ENCODE measurements around the gene ABCB7. TPM values are rescaled to one million over a fixed set of nuclear protein-coding genes. Genes with fewer than 3 reads are reported as not detected.
"Not testable (repeated sequence)": the region's sequence is repeated elsewhere in the genome, so short reads cannot be mapped to it uniquely, and the experiment has no call there.

Gene ABCB7
- 18.7 and 18.9 TPM in 2 replicates for total RNA-seq
- long read RNA-seq, full-length matches to known transcripts, result 133 of 159 reads
- long read RNA-seq, partial matches to known transcripts, result 10 of 159 reads
- long read RNA-seq, other reads (novel, unspliced or antisense), result 16 of 159 reads

DNA sequence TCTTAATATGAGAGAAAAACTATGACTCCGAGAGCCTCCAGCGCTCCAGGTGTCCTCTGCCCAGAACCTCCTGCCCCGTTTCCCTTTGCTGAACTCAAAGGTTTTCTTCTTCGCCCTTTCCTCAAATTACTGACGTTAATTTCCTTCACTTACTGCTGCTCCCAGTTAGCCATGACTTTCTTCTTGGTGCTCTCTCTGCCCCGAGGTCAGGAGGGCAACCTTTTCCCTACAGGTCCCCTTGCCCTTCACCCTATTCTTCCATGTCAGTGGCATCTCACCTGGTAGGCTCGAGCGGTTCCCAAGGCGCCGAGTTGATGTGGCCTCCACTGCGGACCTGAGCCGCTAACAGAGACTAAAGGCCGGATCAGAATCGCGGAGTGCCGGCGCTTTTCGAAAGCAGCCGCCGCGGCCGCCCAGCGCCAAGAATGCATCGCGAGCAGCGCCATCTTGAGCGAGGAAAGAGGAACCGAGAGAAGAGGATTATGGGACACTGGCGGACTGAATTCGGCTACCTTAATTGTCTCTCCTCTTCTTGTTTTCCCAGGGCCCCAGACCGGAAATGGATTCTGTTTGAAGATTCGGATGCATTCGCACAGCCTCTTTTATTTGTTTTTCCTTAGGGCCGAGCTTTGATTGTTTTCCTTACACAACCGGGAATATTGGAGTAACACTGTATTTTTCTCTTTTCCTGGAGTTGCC is at the start of gene ABCB7:
ABCB7 (minus strand) TSS at position 457 of the 699 bp plus-strand sequence; CDS start at position 446, 11 bp downstream.
- DNase-seq (ENCODE audit: extremely low spot score, unreplicated experiment), result no peak
- no peaks in the 10 kb centered on the region for H3K36me3 Mint-ChIP-seq (ENCODE audit: unreplicated experiment)
- TF ChIP-seq CTCF (IDR thresholded peaks at IDR 0.05), result peak; percentile 45
- H3K27me3 Mint-ChIP-seq (ENCODE audit: unreplicated experiment), result peaks cover 3% of the 10 kb centered on the region
- H3K4me1 Mint-ChIP-seq (ENCODE audit: unreplicated experiment), result peaks cover 5% of the 10 kb centered on the region
- H3K27ac Mint-ChIP-seq (ENCODE audit: unreplicated experiment), result peak within 1 kb of the TSS; percentile 94
- H3K4me3 Mint-ChIP-seq (ENCODE audit: unreplicated experiment), result peak within 1 kb of the TSS; percentile 85
- peaks cover 17% of the 10 kb centered on the region for H3K9me3 Mint-ChIP-seq (ENCODE audit: unreplicated experiment)

DNA sequence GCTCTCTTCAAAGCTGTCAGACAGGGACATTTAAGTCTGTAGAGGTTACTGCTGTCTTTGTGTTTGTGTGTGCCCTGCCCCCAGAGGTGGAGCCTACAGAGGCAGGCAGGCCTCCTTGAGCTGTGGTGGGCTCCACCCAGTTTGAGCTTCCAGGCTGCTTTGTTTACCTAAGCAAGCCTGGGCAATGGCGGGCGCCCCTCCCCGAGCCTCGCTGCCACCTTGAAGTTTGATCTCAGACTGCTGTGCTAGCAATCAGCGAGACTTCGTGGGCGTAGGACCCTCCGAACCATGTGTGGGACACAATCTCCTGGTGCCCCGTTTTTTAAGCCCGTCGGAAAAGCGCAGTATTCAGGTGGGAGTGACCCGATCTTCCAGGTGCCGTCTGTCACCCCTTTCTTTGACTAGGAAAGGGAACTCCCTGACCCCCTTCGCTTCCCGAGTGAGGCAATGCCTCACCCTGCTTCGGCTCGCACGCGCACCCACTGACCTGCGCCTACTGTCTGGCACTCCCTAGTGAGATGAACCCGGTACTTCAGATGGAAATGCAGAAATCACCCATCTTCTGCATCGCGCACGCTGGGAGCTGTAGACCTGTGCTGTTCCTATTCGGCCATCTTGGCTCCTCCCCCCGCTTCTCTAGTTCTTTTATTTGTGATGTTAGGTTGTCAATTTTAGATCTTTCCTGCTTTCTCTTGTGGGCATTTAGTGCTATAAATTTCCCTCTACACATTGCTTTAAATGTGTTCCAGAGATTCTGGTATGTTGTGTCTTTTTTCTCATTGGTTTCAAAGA is 32.5 kb upstream of the ABCB7 start:
- not testable (repeated sequence) for H3K4me1 Mint-ChIP-seq (ENCODE audit: unreplicated experiment); DNase-seq (ENCODE audit: extremely low spot score, unreplicated experiment); H3K4me3 Mint-ChIP-seq (ENCODE audit: unreplicated experiment); H3K27me3 Mint-ChIP-seq (ENCODE audit: unreplicated experiment); H3K36me3 Mint-ChIP-seq (ENCODE audit: unreplicated experiment); H3K27ac Mint-ChIP-seq (ENCODE audit: unreplicated experiment)
- peaks cover 31% of the 10 kb centered on the region for H3K9me3 Mint-ChIP-seq (ENCODE audit: unreplicated experiment)

DNA sequence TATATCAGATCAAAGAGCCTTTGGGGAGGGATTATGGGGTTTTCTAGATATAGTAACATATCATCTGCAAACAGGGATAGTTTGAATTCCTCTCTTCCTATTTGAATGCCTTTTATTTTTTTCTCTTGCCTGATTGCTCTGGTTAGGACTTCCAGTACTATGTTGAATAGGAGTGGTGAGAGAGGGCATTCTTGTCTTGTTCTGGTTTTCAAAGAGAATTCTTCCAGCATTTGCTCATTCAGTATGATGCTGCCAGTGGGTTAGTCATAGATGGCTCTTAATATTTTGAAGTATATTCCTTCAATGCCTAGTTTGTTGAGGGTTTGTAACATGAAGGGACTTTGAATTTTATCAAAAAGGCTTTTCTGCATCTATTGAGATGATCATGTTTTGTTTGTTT is 25.6 kb upstream of the ABCB7 start:
- Mint-ChIP-seq H3K27ac (ENCODE audit: unreplicated experiment) (no peak overlapping the region), H3K4me3 (ENCODE audit: unreplicated experiment) (no peak overlapping the region), H3K36me3 (ENCODE audit: unreplicated experiment) (no peaks in the 10 kb centered on the region), H3K27me3 (ENCODE audit: unreplicated experiment) (no peaks in the 10 kb centered on the region), H3K9me3 (ENCODE audit: unreplicated experiment) (peaks cover 20% of the 10 kb centered on the region), H3K4me1 (ENCODE audit: unreplicated experiment) (no peaks in the 10 kb centered on the region)
- no peak for DNase-seq (ENCODE audit: extremely low spot score, unreplicated experiment)
- TF ChIP-seq CTCF (IDR thresholded peaks at IDR 0.05), result no peak

DNA sequence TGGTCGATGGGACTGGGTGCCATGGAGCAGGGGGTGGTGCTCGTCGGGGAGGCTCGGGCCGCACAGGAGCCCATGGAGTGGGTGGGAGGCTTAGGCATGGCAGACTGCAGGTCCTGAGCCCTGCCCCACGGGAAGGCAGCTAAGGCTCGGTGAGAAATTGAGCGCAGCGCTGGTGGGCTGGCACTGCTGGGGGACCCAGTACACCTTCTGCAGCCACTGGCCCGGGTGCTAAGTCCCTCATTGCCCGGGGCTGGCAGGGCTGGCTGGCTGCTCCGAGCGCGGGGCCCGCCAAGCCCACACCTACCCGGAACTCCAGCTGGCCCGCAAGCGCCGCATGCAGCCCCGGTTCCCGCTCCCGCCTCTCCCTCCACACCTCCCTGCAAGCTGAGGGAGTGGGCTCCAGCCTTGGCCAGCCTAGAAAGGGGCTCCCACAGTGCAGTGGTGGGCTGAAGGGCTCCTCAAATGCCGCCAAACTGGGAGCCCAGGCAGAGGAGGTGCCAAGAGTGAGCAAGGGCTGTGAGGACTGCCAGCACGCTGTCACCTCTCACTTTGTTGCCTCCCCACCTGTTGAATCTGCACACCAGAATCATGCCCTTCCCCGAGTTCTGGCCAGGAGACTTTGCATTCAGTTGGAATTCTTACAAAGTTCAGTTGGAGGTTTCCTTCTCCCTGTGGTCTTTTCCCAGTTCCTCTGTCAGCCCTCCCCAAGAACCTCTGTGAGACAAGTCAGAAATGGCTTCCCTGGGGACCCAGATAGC is 23.6 kb upstream of the ABCB7 start:
- not testable (repeated sequence) for H3K27me3 Mint-ChIP-seq (ENCODE audit: unreplicated experiment); H3K4me3 Mint-ChIP-seq (ENCODE audit: unreplicated experiment); DNase-seq (ENCODE audit: extremely low spot score, unreplicated experiment); H3K36me3 Mint-ChIP-seq (ENCODE audit: unreplicated experiment); H3K27ac Mint-ChIP-seq (ENCODE audit: unreplicated experiment); H3K4me1 Mint-ChIP-seq (ENCODE audit: unreplicated experiment)
- peaks cover 35% of the 10 kb centered on the region for H3K9me3 Mint-ChIP-seq (ENCODE audit: unreplicated experiment)

GRCh38 chrX:75172257-75172890 is 16.3 kb upstream of the ABCB7 start:
- not testable (repeated sequence) for H3K27ac Mint-ChIP-seq (ENCODE audit: unreplicated experiment); H3K4me1 Mint-ChIP-seq (ENCODE audit: unreplicated experiment); H3K4me3 Mint-ChIP-seq (ENCODE audit: unreplicated experiment); DNase-seq (ENCODE audit: extremely low spot score, unreplicated experiment); H3K36me3 Mint-ChIP-seq (ENCODE audit: unreplicated experiment); H3K27me3 Mint-ChIP-seq (ENCODE audit: unreplicated experiment)
- H3K9me3 Mint-ChIP-seq (ENCODE audit: unreplicated experiment), result peaks cover 48% of the 10 kb centered on the region

DNA sequence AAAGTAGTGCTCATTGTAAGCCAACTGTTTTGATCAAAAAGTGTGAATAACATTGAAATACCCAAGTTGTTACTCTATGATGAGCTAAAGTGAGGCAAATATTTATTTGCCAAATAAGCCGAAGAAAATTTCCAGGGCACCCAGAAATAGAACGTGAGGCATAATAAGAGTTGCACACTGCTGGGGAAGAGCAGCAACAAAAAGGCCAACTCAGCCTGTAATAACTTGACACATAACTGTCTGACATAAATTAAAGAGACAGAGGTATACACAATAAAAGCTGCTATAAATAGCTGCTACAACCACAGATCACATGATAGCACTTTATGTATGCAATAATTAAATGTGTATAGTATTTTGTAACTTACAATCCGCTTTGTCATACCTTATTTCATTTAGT is 2.0 kb upstream of the ABCB7 start:
- no peak for DNase-seq (ENCODE audit: extremely low spot score, unreplicated experiment)
- H3K27ac Mint-ChIP-seq (ENCODE audit: unreplicated experiment), result no peak overlapping the region
- TF ChIP-seq CTCF (IDR thresholded peaks at IDR 0.05), result no peak
- H3K4me1 Mint-ChIP-seq (ENCODE audit: unreplicated experiment), result peaks cover 5% of the 10 kb centered on the region
- H3K36me3 Mint-ChIP-seq (ENCODE audit: unreplicated experiment), result no peaks in the 10 kb centered on the region
- H3K4me3 Mint-ChIP-seq (ENCODE audit: unreplicated experiment), result no peak overlapping the region
- peaks cover 12% of the 10 kb centered on the region for H3K9me3 Mint-ChIP-seq (ENCODE audit: unreplicated experiment)
- H3K27me3 Mint-ChIP-seq (ENCODE audit: unreplicated experiment), result peaks cover 3% of the 10 kb centered on the region

Measured in osteocyte (in vitro differentiated cells).